H1 (cell line): ENCODE results near the gene BPGM. TPM values are rescaled to one million over a fixed set of nuclear protein-coding genes. Genes with fewer than 3 reads are reported as not detected.

Source experiments
- POLR2AphosphoS5 ChIP-seq: IDR thresholded peaks from 2 replicates; pipeline ENCODE4 v1.6.1; 2011; ENCODE audit warnings: low read depth, low read length
- SAP30 ChIP-seq: fragments of 300-600 bp; sonication (generic); IDR thresholded peaks from 2 replicates; pipeline ENCODE4 v1.7.1; 2012; ENCODE audit warnings: low read length, moderate library complexity, mild to moderate bottlenecking, inconsistent platforms; ENCODE audit not compliant: insufficient read depth, insufficient replicate concordance
- SRF ChIP-seq: IDR thresholded peaks from 2 replicates; pipeline ENCODE4 v1.6.1; 2011; ENCODE audit warnings: mild to moderate bottlenecking, low read depth, low read length, moderate library complexity
- TBP ChIP-seq: IDR thresholded peaks from 2 replicates; pipeline ENCODE4 v1.6.1; 2011; ENCODE audit warnings: low read depth, low read length, improper control_type of control experiment
- polyA plus RNA-seq, 7 experiments: library from polyadenylated mRNA; depleted of rRNA in 3 of 7; stranded (reverse) in 5 of 7; unstranded in 2 of 7; fragments of >200 nt in 5 of 7; fragments of 200-250 nt in 2 of 7; gene quantifications; 1 replicate in 5 of 7; 2 replicates in 1 of 7; 4 replicates in 1 of 7; pipeline versions ENCODE4 v1.2.1 to v1.2.3, GENCODE V29; 2011 to 2013; ENCODE audit warnings: missing spikeins in 2 of 7, mixed read lengths in 2 of 7
- total RNA-seq: library from RNA; stranded (reverse); fragmentation: NEBNext Ultra II Directional; extraction: Animal tissue kit (Norgen Biotek cat#: 25700); gene quantifications from 2 replicates; pipeline ENCODE4 v1.2.1, GENCODE V29; 2021

The BPGM gene
- total and polyA plus RNA-seq, 2 of the 8 experiments (the other 6 are each of a cell fraction or from before 2014, with no cell fraction given) = 9.7 to 15.3 TPM

DNA sequence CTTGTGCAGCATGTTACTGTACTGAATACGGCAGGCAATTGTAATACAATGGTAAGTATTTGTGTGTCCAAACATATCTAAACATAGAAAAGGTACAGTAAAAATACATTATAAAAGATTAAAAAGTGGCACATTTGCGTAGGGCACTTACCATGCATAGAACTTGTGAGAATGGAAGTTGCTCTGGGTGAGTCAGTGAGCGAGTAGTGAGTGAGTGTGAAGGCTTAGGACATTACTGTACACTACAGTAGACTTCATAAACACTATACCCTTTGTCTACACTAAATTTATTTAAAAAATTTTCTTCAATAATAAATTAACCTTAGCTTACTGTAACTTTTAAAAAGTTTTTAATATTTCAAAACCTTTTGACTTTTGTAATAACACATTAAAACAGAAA is 37.5 kb downstream of the BPGM start (continued):
- TF ChIP-seq POLR2AphosphoS5 (no peak), TBP (no peak), SAP30 (no peak), SRF (no peak)
- TF ChIP-seq, all 59 proteins: peak for 0
